HG03066 (cell line): Measurements from ENCODE around the gene TPRX1.
"Not testable (repeated sequence)": the region's sequence is repeated elsewhere in the genome, so short reads cannot be mapped to it uniquely, and the experiment has no call there.

ENCODE experiments used
- ATAC-seq: cut with Tn5 transposase; IDR thresholded peaks from one replicate; pipeline ENCODE4 v1.9.1; 2021; ENCODE audit warnings: low read depth; ENCODE audit not compliant: unreplicated experiment

Gene TPRX1

GRCh38 chr19:47804451-47804850 lies at the start of gene TPRX1:
Gene TPRX1, minus strand, starts transcription at chr19:47804551. Its CDS starts 12 bp downstream, at chr19:47804539.
- not testable (repeated sequence) for ATAC-seq

GRCh38 chr19:47853003-47853402 lies 48.7 kb upstream of the TPRX1 start:
- ATAC-seq: no peak

- no peak for ATAC-seq
Observed at GRCh38 chr19:47848823-47849473, 44.6 kb upstream of the TPRX1 start.

- no peak for ATAC-seq
Observed at GRCh38 chr19:47848425-47848822, 44.1 kb upstream of the TPRX1 start.

GRCh38 chr19:47842941-47843340 lies 38.6 kb upstream of the TPRX1 start:
- no peak for ATAC-seq

- ATAC-seq: no peak
Observed at GRCh38 chr19:47839913-47840312, 35.6 kb upstream of the TPRX1 start.

- no peak for ATAC-seq
Observed at GRCh38 chr19:47839411-47839810, 35.1 kb upstream of the TPRX1 start.

- ATAC-seq: no peak
Observed at GRCh38 chr19:47836038-47836437, 31.7 kb upstream of the TPRX1 start.

- no peak for ATAC-seq
Observed at GRCh38 chr19:47832723-47833122, 28.4 kb upstream of the TPRX1 start.

GRCh38 chr19:47826800-47827199 lies 22.4 kb upstream of the TPRX1 start:
- no peak for ATAC-seq

- no peak for ATAC-seq
Observed at GRCh38 chr19:47824396-47824795, 20.0 kb upstream of the TPRX1 start.

GRCh38 chr19:47821460-47822020 lies 17.2 kb upstream of the TPRX1 start, which contains the start of gene CRX:
Gene CRX, plus strand, starts transcription at chr19:47821937. Its CDS starts 12,507 bp downstream, at chr19:47834444.
- no peak for ATAC-seq

- ATAC-seq: no peak
Observed at GRCh38 chr19:47820410-47820809, 16.1 kb upstream of the TPRX1 start.

- no peak for ATAC-seq
Observed at GRCh38 chr19:47819858-47820257, 15.5 kb upstream of the TPRX1 start.

GRCh38 chr19:47818221-47818620 lies 13.9 kb upstream of the TPRX1 start:
- ATAC-seq: not testable (repeated sequence)

GRCh38 chr19:47816270-47816669 lies 11.9 kb upstream of the TPRX1 start:
- not testable (repeated sequence) for ATAC-seq

- no peak for ATAC-seq
Observed at GRCh38 chr19:47813995-47814328, 9.6 kb upstream of the TPRX1 start.

GRCh38 chr19:47813304-47813994 lies 9.1 kb upstream of the TPRX1 start:
- ATAC-seq: no peak

- ATAC-seq: no peak
Observed at GRCh38 chr19:47806435-47806834, 2.1 kb upstream of the TPRX1 start.

- no peak for ATAC-seq
Observed at GRCh38 chr19:47805313-47805712, 962 bp upstream of the TPRX1 start.

GRCh38 chr19:47803671-47804070 lies 680 bp downstream of the TPRX1 start:
- ATAC-seq: not testable (repeated sequence)

GRCh38 chr19:47803148-47803547 lies 1.2 kb downstream of the TPRX1 start:
- ATAC-seq: not testable (repeated sequence)
